Tibial artery (tissue), 4 donors: Measurements from ENCODE around the gene ZNF99.
"Not testable (repeated sequence)": the region's sequence is repeated elsewhere in the genome, so short reads cannot be mapped to it uniquely, and the experiment has no call there.

Source experiments
- DNase-seq, 2 donors: peaks; one replicate each; pipeline ENCODE4 v3.0.0-alpha.2; 2019
- H3K27ac ChIP-seq, 2 donors: fragments of 200-600 bp; sonication (generic) in 1 of 2; 1 replicate in 1 of 2; 2 replicates in 1 of 2; pipeline ENCODE4 v1.5.1; 2018 to 2019; ENCODE audit warnings: mild to moderate bottlenecking in 1 of 2
- H3K27me3 ChIP-seq, 2 donors: fragments of 200-600 bp; sonication (generic) in 1 of 2; one replicate each; pipeline versions ENCODE4 v1.5.1 to v1.6.0; 2016 to 2019
- H3K36me3 ChIP-seq, 3 donors: fragments of 200-600 bp; sonication (generic) in 2 of 3; one replicate each; pipeline ENCODE4 v1.5.1; 2016 to 2019; ENCODE audit warnings: mild to moderate bottlenecking in 2 of 3
- H3K4me1 ChIP-seq, 4 donors: fragments of 200-600 bp; sonication (generic) in 2 of 4; 1 replicate in 3 of 4; 2 replicates in 1 of 4; pipeline ENCODE4 v1.5.1; 2016 to 2019
- H3K4me3 ChIP-seq, 2 donors: fragments of 200-600 bp; sonication (generic) in 1 of 2; 1 replicate in 1 of 2; 2 replicates in 1 of 2; pipeline ENCODE4 v1.5.1; 2018 to 2019; ENCODE audit warnings: mild to moderate bottlenecking in 2 of 2
- H3K9me3 ChIP-seq, 3 donors: fragments of 200-600 bp; sonication (generic) in 1 of 3; one replicate each; pipeline ENCODE4 v1.5.1; 2016 to 2019
- CTCF ChIP-seq, 2 experiments: fragments of 200-600 bp in 1 of 2; fragments of 450-650 bp in 1 of 2; IDR thresholded peaks; one replicate each; pipeline ENCODE4 v1.5.1; 2017 to 2019; ENCODE audit warnings: antibody characterized with exemption in 2 of 2, mild to moderate bottlenecking in 1 of 2, moderate library complexity in 1 of 2
- intact Hi-C: fragments of 100-400 bp; cut with DNase I; formaldehyde crosslinking; loops from one replicate; pipeline ENCODE4 v1.15.0; 2023; ENCODE audit warnings: low total_unique reads

ZNF99 gene

GRCh38 chr19:22708983-22709382, 75.0 kb downstream of the ZNF99 start:
- TF ChIP-seq CTCF (IDR thresholded peaks at IDR 0.05), result no peak
- Histone ChIP-seq H3K9me3 (peaks cover 0 to 6% (median 5%) of the 10 kb centered on the region in 3 donors), H3K27ac (no peak overlapping the region), H3K4me1 (no peaks in the 10 kb centered on the region), H3K36me3 (no peaks in the 10 kb centered on the region), H3K4me3 (no peak overlapping the region), H3K27me3 (no peaks in the 10 kb centered on the region)
- intact Hi-C loops, result no loop called here
- no peak for DNase-seq

- intact Hi-C loops, H3K36me3 ChIP-seq, H3K27me3 ChIP-seq, H3K4me3 ChIP-seq, DNase-seq, H3K4me1 ChIP-seq, H3K27ac ChIP-seq: not testable (repeated sequence)
- peaks cover 0 to 16% (median 13%) of the 10 kb centered on the region in 3 donors for H3K9me3 ChIP-seq
These were observed 80.9 kb downstream of the ZNF99 start for GRCh38 chr19:22703096-22703495.

GRCh38 chr19:22702661-22703060, 81.3 kb downstream of the ZNF99 start:
- H3K36me3 ChIP-seq, H3K27me3 ChIP-seq, H3K27ac ChIP-seq, H3K4me1 ChIP-seq, intact Hi-C loops, DNase-seq, H3K4me3 ChIP-seq: not testable (repeated sequence)
- H3K9me3 ChIP-seq, result peaks cover 0 to 16% (median 13%) of the 10 kb centered on the region in 3 donors
